ENCODE data around the gene CPLANE1. TPM values are rescaled to one million over a fixed set of nuclear protein-coding genes. Genes with fewer than 3 reads are reported as not detected.

Gene CPLANE1
- total and polyA plus RNA-seq, 2 donors from 2014 or later, result 3.7 to 23.3 TPM

DNA sequence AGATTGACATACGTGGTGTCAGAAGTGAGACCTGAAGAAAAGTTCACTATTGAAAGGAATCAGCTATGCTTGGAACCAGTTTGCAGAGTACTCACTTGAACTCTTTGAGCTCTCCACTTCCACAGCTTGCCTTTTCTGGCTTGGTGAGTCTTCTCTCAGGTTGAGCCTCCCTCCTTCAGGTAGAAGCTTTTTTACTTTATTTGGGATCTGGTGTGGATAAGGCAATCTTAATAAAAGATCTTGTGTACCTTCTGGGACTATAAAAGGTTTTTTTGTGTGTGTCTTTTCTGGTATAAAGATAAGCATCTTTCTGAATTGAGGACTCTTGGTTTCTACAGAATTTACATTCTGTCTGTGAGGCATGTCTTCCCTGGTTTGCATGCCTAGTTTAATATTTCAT, 5.4 kb upstream of the CPLANE1 start:
- no peak for DNase-seq
- peaks cover 0 to 6% (median 4%) of the 10 kb centered on the region in 3 donors for H3K4me1 ChIP-seq (ENCODE audit: control insufficient read depth in 2 of 3, insufficient read depth in 2 of 3, low read depth in 1 of 3, low read length in 3 of 3)
- H3K9ac ChIP-seq (ENCODE audit: low read length in 3 of 3), result no peak overlapping the region
- no peaks in the 10 kb centered on the region for H3K36me3 ChIP-seq (ENCODE audit: control insufficient read depth in 2 of 3, insufficient read depth in 3 of 3, low read length in 3 of 3)
- H3K9me3 ChIP-seq (ENCODE audit: control insufficient read depth in 2 of 3, insufficient read depth in 1 of 3, low read length in 3 of 3), result no peaks in the 10 kb centered on the region
- intact Hi-C loops (cut with DNase I), result no loop called here
- TF ChIP-seq, protein P1, sequence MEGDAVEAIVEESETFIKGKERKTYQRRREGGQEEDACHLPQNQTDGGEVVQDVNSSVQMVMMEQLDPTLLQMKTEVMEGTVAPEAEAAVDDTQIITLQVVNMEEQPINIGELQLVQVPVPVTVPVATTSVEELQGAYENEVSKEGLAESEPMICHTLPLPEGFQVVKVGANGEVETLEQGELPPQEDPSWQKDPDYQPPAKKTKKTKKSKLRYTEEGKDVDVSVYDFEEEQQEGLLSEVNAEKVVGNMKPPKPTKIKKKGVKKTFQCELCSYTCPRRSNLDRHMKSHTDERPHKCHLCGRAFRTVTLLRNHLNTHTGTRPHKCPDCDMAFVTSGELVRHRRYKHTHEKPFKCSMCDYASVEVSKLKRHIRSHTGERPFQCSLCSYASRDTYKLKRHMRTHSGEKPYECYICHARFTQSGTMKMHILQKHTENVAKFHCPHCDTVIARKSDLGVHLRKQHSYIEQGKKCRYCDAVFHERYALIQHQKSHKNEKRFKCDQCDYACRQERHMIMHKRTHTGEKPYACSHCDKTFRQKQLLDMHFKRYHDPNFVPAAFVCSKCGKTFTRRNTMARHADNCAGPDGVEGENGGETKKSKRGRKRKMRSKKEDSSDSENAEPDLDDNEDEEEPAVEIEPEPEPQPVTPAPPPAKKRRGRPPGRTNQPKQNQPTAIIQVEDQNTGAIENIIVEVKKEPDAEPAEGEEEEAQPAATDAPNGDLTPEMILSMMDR (IDR thresholded peaks at IDR 0.05; ENCODE audit: borderline replicate concordance, extremely low read depth, insufficient read depth), result no peak
- H3K27ac ChIP-seq (ENCODE audit: low read depth in 2 of 2, low read length in 2 of 2), result no peak overlapping the region
- no peak overlapping the region for H3K4me3 ChIP-seq (ENCODE audit: low read length in 3 of 3)
- H3K27me3 ChIP-seq (ENCODE audit: control insufficient read depth, insufficient read depth, low read length), result no peaks in the 10 kb centered on the region
- FAIRE-seq, result no peak

GRCh38 chr5:37251665-37252064, 2.5 kb upstream of the CPLANE1 start:
- Histone ChIP-seq H3K27me3 (ENCODE audit: control insufficient read depth, insufficient read depth, low read length) (no peaks in the 10 kb centered on the region), H3K9me3 (ENCODE audit: control insufficient read depth in 2 of 3, insufficient read depth in 1 of 3, low read length in 3 of 3) (no peaks in the 10 kb centered on the region), H3K4me1 (ENCODE audit: control insufficient read depth in 2 of 3, insufficient read depth in 2 of 3, low read depth in 1 of 3, low read length in 3 of 3) (peaks cover 0 to 8% (median 4%) of the 10 kb centered on the region in 3 donors), H3K27ac (ENCODE audit: low read depth in 2 of 2, low read length in 2 of 2) (no peak overlapping the region), H3K9ac (ENCODE audit: low read length in 3 of 3) (no peak overlapping the region), H3K4me3 (ENCODE audit: low read length in 3 of 3) (no peak overlapping the region), H3K36me3 (ENCODE audit: control insufficient read depth in 2 of 3, insufficient read depth in 3 of 3, low read length in 3 of 3) (no peaks in the 10 kb centered on the region)
- intact Hi-C loops (cut with DNase I), result no loop called here
- no peak for FAIRE-seq
- TF ChIP-seq, protein P1 (IDR thresholded peaks at IDR 0.05; ENCODE audit: borderline replicate concordance, extremely low read depth, insufficient read depth), result no peak
- no peak for DNase-seq

GRCh38 chr5:37249815-37250164, 614 bp upstream of the CPLANE1 start:
- no peak for FAIRE-seq
- Histone ChIP-seq H3K4me3 (ENCODE audit: low read length in 3 of 3) (peak overlapping the region; percentile 64 to 94 (median 81)), H3K9me3 (ENCODE audit: control insufficient read depth in 2 of 3, insufficient read depth in 1 of 3, low read length in 3 of 3) (no peaks in the 10 kb centered on the region), H3K4me1 (ENCODE audit: control insufficient read depth in 2 of 3, insufficient read depth in 2 of 3, low read depth in 1 of 3, low read length in 3 of 3) (peaks cover 0 to 8% (median 4%) of the 10 kb centered on the region in 3 donors), H3K36me3 (ENCODE audit: control insufficient read depth in 2 of 3, insufficient read depth in 3 of 3, low read length in 3 of 3) (no peaks in the 10 kb centered on the region), H3K9ac (ENCODE audit: low read length in 3 of 3) (peak overlapping the region; percentile 38 to 97 (median 74)), H3K27ac (ENCODE audit: low read depth in 2 of 2, low read length in 2 of 2) (peak overlapping the region; percentile 87 to 94), H3K27me3 (ENCODE audit: control insufficient read depth, insufficient read depth, low read length) (no peaks in the 10 kb centered on the region)
- DNase-seq, result peak in 1 of 5 donors; percentile 51
- TF ChIP-seq, protein P1 (IDR thresholded peaks at IDR 0.05; ENCODE audit: borderline replicate concordance, extremely low read depth, insufficient read depth), result no peak
- intact Hi-C loops (cut with DNase I), result no loop called here

GRCh38 chr5:37248421-37248969, 681 bp downstream of the CPLANE1 start:
- H3K27ac ChIP-seq (ENCODE audit: low read depth in 2 of 2, low read length in 2 of 2), result peak overlapping the region; percentile 87 to 94
- H3K9me3 ChIP-seq (ENCODE audit: control insufficient read depth in 2 of 3, insufficient read depth in 1 of 3, low read length in 3 of 3), result no peaks in the 10 kb centered on the region
- peak overlapping the region; percentile 20 to 74 (median 57) for H3K9ac ChIP-seq (ENCODE audit: low read length in 3 of 3)
- FAIRE-seq (no peak), DNase-seq (peak in 2 of 5 donors; percentile 16 to 20)
- intact Hi-C loops (cut with DNase I), result no loop called here
- H3K27me3 ChIP-seq (ENCODE audit: control insufficient read depth, insufficient read depth, low read length), result no peaks in the 10 kb centered on the region
- no peaks in the 10 kb centered on the region for H3K36me3 ChIP-seq (ENCODE audit: control insufficient read depth in 2 of 3, insufficient read depth in 3 of 3, low read length in 3 of 3)
- TF ChIP-seq, protein P1 (IDR thresholded peaks at IDR 0.05; ENCODE audit: borderline replicate concordance, extremely low read depth, insufficient read depth), result no peak
- peaks cover 0 to 8% (median 4%) of the 10 kb centered on the region in 3 donors for H3K4me1 ChIP-seq (ENCODE audit: control insufficient read depth in 2 of 3, insufficient read depth in 2 of 3, low read depth in 1 of 3, low read length in 3 of 3)
- peak overlapping the region; percentile 72 to 94 (median 88) for H3K4me3 ChIP-seq (ENCODE audit: low read length in 3 of 3)

All from kidney (tissue), 14 donors.